Measurements from ENCODE around the gene NAA25.
"Not testable (repeated sequence)": the region's sequence is repeated elsewhere in the genome, so short reads cannot be mapped to it uniquely, and the experiment has no call there.

Gene NAA25

DNA sequence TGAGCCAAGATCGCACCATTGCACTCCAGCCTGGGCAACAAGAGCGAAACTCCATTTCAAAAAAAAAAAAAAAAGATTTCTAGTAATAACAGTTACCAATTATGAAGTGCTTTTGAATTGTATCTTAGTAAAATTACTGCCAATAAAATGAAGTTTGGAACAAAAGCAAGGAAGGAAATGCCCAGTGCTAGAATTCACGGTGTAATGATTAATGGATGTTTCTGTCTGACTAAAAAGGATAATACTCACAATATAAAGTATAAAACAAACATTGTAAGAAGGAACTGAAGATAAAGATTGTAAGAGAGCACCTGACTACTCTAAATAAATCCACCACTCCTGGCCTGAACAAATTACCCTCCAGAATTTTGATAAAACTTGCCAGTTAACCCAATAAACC, 99.7 kb downstream of the NAA25 start:
- TF ChIP-seq, protein P1, sequence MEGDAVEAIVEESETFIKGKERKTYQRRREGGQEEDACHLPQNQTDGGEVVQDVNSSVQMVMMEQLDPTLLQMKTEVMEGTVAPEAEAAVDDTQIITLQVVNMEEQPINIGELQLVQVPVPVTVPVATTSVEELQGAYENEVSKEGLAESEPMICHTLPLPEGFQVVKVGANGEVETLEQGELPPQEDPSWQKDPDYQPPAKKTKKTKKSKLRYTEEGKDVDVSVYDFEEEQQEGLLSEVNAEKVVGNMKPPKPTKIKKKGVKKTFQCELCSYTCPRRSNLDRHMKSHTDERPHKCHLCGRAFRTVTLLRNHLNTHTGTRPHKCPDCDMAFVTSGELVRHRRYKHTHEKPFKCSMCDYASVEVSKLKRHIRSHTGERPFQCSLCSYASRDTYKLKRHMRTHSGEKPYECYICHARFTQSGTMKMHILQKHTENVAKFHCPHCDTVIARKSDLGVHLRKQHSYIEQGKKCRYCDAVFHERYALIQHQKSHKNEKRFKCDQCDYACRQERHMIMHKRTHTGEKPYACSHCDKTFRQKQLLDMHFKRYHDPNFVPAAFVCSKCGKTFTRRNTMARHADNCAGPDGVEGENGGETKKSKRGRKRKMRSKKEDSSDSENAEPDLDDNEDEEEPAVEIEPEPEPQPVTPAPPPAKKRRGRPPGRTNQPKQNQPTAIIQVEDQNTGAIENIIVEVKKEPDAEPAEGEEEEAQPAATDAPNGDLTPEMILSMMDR (IDR thresholded peaks at IDR 0.05; ENCODE audit: extremely low read depth, insufficient read depth, missing control alignments) = no peak
- in situ Hi-C loops (cut with MboI; ENCODE audit: low pct_unique_long_range_greater_than_20kb, low sequenced_read_pairs, unreplicated experiment) = loop anchor here (10.0 kb wide), 1 partner anchor 54 kb away; no protein-coding TSS in a partner anchor
- no peak for DNase-seq (ENCODE audit: low spot score)

DNA sequence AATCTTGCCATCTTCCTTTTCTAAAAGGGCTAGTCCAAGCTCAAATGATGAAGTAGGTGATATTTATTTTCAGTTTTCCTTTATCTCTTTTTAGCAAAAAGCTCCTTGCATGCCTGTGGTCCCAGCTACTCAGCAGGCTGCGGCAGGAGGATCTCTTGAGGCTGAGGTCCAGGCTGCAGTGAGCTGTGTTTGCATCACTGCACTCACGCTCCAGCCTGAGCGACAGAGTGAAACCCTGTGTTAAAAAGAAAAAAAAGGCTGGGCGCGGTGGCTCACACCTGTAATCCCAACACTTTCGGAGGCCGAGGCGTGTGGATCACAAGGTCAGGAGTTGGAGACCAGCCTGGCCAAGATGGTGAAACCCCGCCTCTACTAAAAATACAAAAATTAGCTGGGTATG, 100.6 kb downstream of the NAA25 start:
- TF ChIP-seq, protein P1 (IDR thresholded peaks at IDR 0.05; ENCODE audit: extremely low read depth, insufficient read depth, missing control alignments) = no peak
- in situ Hi-C loops (cut with MboI; ENCODE audit: low pct_unique_long_range_greater_than_20kb, low sequenced_read_pairs, unreplicated experiment) = loop anchor here (10.0 kb wide), 1 partner anchor 53 kb away; no protein-coding TSS in a partner anchor
- DNase-seq (ENCODE audit: low spot score) = no peak

DNA sequence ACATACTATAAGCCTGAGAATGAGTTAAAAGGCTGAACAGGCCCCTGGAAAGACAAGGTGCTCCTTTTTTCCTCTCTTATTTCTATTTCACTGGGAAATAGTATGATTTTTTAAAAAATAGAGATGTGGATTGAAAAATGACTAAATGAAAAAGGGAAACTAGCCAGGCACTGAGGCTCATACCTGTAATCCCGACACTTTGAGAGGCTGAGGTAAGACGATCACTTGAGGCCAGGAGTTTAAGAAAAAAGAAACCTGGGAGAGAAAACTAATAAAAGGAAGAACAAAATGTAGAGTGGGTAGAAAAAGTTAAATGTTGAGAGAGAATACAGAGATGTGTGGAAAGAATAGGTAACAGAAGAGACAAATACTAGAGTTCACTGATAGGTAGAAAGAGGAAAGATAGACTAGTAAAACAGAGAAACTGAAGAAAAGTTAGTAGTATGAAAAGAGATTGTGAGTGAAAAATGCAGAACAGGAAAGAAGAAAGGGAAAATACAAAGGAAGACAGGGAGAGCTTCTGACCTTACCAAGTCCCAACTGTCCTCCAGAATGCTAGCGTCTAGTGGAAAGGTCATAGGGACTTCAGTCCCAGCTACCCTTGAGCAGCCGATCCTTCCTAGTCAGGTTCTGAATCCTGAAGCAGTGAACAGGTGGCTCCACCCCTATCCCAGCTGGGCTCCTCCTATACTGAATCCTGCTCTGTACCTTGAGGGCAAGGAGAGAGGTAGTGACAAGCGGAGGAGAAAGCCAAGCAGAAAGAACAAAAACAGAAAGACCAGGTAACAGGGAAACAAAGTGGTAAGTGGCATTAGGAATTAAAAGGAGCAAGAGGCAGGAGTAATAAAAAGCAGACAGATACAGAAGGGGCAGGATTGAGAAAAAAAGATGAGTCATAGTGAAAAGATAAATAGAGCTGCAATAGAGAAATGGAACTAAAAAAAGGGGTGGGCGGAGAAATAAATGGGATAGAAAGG, 102.9 kb downstream of the NAA25 start:
- TF ChIP-seq, protein P1 (IDR thresholded peaks at IDR 0.05; ENCODE audit: extremely low read depth, insufficient read depth, missing control alignments) = no peak
- in situ Hi-C loops (cut with MboI; ENCODE audit: low pct_unique_long_range_greater_than_20kb, low sequenced_read_pairs, unreplicated experiment) = loop anchor here (10.0 kb wide), 1 partner anchor 51 kb away; no protein-coding TSS in a partner anchor
- no peak for DNase-seq (ENCODE audit: low spot score)

DNA sequence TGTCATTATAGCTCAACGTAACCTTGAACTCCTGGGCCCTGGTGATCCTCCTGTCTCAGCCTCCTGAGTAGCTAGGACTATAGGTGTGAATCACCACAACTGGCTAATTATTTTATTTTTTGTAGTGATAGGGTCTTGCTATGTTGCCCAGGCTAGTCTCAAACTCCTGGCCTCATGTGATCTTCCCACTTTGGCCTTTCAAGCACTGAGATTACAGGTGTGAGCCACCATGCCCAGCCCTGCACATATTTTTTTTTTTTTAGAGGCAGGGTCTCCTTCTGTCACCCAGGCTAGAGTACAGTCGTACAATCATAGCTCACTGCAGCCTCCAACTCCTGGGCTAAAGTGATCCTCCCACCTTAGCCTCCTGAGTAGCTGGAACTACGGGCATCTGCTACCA, 104.5 kb downstream of the NAA25 start:
- in situ Hi-C loops (cut with MboI; ENCODE audit: low pct_unique_long_range_greater_than_20kb, low sequenced_read_pairs, unreplicated experiment) = loop anchor here (10.0 kb wide), 1 partner anchor 49 kb away; no protein-coding TSS in a partner anchor
- TF ChIP-seq, protein P1 (IDR thresholded peaks at IDR 0.05; ENCODE audit: extremely low read depth, insufficient read depth, missing control alignments) = no peak
- DNase-seq (ENCODE audit: low spot score) = no peak

DNA sequence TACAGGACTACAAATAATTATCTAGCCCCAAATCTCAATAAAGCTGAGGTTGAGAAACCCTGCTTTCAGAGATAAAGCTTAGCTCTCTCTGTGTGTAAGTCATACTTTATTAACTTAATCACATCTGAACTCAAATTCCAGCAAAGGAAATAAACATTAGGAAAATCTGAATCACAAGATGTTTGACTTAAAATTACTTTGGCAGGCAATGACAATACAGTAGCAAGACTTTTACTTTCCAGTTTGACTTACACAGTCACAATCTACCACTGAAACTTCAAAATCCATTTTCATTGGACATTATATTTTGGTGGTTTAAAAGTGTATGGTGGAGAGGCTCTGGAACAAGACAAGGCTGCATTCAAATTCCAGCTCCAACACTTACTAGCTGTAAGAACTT, 107.0 kb downstream of the NAA25 start:
- no peak for DNase-seq (ENCODE audit: low spot score)
- TF ChIP-seq, protein P1 (IDR thresholded peaks at IDR 0.05; ENCODE audit: extremely low read depth, insufficient read depth, missing control alignments) = no peak
- in situ Hi-C loops (cut with MboI; ENCODE audit: low pct_unique_long_range_greater_than_20kb, low sequenced_read_pairs, unreplicated experiment) = loop anchor here (10.0 kb wide), 1 partner anchor 47 kb away; no protein-coding TSS in a partner anchor

DNA sequence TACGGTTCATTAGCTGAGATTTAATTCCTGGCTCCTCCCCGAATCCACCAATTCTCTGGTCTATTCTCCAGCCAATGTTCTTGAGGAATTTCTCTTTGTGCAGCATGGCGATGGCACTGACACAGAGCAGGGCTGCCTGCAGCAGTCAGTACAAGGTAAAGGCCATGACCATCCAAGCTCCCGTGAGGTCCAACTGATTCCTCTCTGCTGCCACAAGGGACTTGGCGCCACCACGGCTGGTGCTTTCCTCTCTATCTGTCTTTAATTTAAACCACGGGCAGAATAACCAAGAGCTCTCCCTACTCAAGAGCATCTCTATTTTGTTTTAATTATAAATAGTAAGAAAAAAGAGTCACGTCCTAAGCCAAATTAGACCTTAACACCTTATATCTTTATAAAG, 107.8 kb downstream of the NAA25 start:
- no peak for DNase-seq (ENCODE audit: low spot score)
- TF ChIP-seq, protein P1 (IDR thresholded peaks at IDR 0.05; ENCODE audit: extremely low read depth, insufficient read depth, missing control alignments) = no peak
- in situ Hi-C loops (cut with MboI; ENCODE audit: low pct_unique_long_range_greater_than_20kb, low sequenced_read_pairs, unreplicated experiment) = loop anchor here (10.0 kb wide), 1 partner anchor 46 kb away; no protein-coding TSS in a partner anchor

DNA sequence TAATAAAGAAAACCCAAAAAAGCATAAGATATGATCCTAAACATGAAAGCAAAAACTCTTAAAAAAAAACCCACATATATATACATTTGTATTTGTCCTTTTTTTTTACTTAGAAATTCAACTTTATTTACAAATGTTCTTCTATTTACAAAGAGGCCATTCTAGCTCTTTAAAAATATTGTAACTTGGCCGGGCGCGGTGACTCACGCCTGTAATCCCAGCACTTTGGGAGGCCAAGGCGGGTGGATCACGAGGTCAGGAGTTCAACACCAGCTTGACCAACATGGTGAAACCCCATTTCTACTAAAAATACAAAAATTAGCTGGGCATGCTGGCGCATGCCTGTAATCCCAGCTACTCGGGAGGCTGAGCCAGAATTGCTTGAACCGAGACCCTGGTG, 109.5 kb downstream of the NAA25 start:
- in situ Hi-C loops (cut with MboI; ENCODE audit: low pct_unique_long_range_greater_than_20kb, low sequenced_read_pairs, unreplicated experiment); DNase-seq (ENCODE audit: low spot score): not testable (repeated sequence)
